ENCODE measurements around the gene SLC9A3. TPM values are rescaled to one million over a fixed set of nuclear protein-coding genes. Genes with fewer than 3 reads are reported as not detected.

The SLC9A3 gene
- polyA plus RNA-seq, 5 donors: 2.1 to 3.7 (median 2.7) TPM

Other genes starting within 250 kb of the SLC9A3 start
- gene AHRR, start 202.7 kb downstream of the SLC9A3 start, polyA plus RNA-seq (ENCODE audit: insufficient read depth in 1 of 5, insufficient read length in 5 of 5, low replicate concordance in 1 of 5): 1 to 10 TPM; 2.5 to 7.6 (median 4.9) TPM
- gene EXOC3, start 81.3 kb downstream of the SLC9A3 start, polyA plus RNA-seq (ENCODE audit: insufficient read depth in 1 of 5, insufficient read length in 5 of 5, low replicate concordance in 1 of 5): 10 to 100 TPM; 43.6 to 59.3 (median 55.2) TPM
- 10 to 100 TPM in 2 of 5 donors, 1 to 10 TPM in 3; 7.6 to 12.2 (median 9.6) TPM for gene CEP72, start 87.9 kb upstream of the SLC9A3 start, polyA plus RNA-seq (ENCODE audit: insufficient read depth in 1 of 5, insufficient read length in 5 of 5, low replicate concordance in 1 of 5)
- 1 to 10 TPM; 6.4 to 8.2 (median 6.9) TPM for gene TPPP, start 168.9 kb upstream of the SLC9A3 start, polyA plus RNA-seq (ENCODE audit: insufficient read depth in 1 of 5, insufficient read length in 5 of 5, low replicate concordance in 1 of 5)

All from right lung (tissue), 5 donors.